HG03095 (cell line): ENCODE measurements around the gene ARHGEF16.

Experiments used
- ATAC-seq: cut with Tn5 transposase; IDR thresholded peaks from one replicate; pipeline ENCODE4 v1.9.1; 2021; ENCODE audit warnings: moderate library complexity; ENCODE audit not compliant: unreplicated experiment

ARHGEF16 gene

DNA sequence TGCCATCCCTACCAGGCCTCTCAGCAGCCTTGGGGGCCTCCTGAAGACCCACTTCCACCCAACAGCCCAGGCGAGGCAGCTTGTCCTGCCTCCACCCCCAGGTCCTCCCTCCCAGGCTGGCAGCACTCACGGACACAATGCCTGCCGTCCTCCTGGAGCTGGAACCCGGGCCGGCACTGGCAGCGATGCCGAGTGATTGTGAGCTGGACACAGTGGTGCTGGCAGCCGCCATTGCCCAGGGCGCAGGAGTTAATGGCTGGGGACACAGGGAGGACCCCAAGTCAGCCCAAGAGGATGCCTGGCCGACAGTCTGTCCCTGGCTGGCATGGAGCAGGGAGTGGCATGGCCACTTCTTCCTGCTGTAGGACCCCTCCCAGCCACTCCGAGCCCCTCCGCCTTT lies 60.8 kb downstream of the ARHGEF16 start:
- ATAC-seq = no peak

DNA sequence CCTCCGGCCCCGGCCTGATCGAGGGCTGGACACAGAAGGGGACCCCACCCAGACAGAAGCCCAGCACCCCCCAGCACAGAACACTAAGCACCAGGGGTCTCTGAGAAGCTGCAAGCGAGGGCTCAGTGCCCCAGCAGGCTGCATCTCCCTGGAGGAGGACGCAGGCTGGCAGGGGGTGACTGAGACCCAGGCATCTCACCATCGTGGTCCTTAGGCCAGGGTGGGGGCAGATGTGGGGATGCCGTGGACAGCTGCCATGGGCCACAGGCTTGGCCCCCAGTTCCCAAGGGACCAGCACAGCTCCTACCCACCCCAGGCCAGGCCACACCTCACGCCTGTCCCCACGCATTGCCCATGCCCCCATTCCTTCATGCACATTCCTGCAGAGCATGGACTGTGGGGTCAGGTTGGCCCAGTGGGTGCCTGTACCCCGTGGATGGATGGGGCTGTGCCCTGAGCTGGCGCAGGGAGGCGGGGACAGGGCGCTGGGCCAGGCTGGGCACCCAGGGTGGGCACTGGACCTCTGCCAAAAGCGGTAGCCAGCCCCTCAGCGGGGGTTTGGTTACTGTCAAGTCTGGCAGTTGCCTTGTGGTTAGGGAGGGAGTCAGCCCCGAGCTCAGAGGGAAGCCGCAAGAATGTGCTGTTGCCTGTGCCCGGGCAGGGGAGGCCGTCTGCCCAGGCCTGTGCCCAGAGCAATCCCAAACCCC lies 61.5 kb downstream of the ARHGEF16 start:
- no peak for ATAC-seq

DNA sequence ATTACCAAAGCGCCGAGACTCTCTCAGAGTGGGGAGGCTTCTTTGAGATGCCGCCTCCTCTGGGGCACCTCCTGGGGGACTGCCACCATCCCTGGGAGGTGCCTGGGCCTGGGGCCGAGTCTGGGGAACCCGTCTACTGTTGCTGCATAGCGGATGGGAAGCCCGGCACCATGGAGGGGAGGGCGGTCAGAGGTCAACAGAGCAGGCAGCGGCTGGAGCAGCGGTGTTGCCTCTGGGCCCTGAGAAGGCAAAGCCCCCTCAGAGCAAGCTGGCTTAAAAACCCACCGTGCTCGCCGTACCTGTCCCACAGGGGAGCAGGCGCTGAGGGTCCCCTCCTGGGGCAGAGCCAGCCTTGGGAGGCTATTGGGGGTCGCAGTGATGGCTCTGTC lies 62.0 kb downstream of the ARHGEF16 start:
- ATAC-seq = no peak

DNA sequence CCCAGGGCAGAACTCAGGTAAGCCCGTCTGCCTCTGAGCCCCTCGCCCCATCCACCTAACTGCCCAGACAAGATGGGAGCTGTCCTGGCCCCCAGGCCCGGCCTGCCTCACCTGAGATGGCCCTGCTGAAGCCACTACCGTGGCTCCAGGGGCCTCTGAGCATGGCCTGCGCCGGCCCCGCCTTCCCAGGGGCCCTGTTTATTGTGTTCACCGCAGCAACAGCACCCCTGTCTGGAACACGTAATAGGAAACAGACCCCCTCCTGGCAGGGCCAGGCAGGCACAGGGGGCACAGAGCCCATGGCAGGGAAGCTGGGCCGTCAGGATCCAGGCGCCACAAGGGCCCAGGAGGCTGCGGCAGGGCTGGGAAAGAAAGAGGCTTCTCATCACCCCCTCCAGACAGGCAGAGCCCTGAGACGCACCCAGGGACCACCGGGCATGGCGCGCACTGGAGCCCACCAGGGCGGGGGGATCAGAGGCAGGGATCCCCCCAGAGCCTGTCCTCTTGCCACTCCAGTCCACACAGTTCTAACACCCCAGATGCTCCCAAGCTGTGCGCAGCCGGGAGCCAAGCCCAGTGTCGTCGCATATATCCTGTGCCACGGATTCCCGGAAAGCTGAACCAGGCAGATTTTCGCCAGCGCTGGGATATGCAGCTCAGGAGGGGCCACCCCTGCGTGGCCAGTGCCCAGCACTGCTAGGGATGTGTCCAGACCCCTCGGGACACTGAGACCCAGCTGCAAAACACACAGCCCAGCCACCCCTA lies 62.6 kb downstream of the ARHGEF16 start:
- no peak for ATAC-seq

DNA sequence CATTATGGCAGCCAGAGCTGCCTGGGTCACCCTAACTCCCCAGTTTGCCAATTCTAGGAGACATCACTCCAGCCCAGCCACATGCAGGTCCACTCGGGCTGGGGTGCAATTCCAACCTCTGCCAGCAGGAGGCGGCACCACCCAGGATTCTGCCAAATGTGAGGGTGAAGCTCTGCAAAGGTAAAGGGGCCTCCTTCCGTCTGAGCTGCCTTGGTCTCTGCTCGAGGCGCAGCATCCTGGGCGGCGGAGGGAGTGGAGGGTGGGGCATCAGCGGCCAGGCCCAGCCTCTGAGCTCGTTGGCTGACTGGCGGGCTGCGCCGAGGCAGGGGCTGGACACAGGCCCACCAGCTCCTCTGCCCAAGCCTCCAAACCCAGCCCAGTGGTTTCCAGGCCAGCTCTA lies 63.8 kb downstream of the ARHGEF16 start:
- no peak for ATAC-seq

DNA sequence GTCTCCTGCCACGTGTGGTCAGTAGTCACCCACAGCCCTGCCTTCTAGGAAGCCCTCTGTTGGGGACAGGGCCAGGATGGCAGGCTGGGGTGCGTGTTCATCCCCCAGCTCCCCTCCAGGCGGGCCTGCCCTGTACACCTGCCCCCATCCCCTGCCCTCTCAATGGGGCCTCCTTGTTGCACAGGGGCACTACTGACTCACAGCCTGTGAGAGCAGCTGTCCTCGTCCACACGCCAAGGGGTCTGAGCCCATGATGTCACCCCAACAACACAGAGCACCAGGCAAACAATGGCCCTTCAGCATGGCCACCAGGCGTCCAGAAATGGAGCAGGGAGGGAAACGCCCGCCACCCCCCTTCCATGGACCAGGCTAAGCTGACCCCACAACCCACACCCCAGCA lies 64.3 kb downstream of the ARHGEF16 start:
- ATAC-seq = no peak

DNA sequence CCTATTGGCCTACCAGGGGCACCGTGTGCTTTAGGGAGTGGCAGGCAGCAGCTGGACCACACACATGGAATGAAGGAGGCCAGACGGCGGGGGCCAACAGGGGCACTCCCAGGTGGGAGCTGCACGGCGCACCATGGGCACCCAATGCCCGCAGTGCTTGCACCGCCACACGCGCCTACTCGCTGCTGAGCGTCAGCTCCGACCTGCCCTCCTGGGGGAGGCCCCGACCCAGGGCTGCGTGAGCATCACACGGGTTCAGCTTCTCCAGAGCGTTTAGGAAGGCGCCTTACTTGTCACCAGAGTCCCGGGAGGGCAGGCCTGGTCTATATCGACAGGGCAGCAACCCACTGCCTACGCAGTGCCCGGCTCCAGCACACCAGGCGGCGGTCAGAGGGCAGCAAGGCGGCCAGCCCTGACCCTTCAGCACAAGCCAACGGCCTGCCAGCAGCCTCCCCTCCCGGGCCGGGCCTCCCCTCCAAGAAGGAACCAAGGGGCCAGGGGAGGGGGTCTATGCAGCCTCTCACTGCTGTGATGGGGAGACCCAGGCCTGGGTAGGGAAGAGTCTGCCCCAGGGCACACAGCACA lies 64.9 kb downstream of the ARHGEF16 start:
- ATAC-seq = no peak

DNA sequence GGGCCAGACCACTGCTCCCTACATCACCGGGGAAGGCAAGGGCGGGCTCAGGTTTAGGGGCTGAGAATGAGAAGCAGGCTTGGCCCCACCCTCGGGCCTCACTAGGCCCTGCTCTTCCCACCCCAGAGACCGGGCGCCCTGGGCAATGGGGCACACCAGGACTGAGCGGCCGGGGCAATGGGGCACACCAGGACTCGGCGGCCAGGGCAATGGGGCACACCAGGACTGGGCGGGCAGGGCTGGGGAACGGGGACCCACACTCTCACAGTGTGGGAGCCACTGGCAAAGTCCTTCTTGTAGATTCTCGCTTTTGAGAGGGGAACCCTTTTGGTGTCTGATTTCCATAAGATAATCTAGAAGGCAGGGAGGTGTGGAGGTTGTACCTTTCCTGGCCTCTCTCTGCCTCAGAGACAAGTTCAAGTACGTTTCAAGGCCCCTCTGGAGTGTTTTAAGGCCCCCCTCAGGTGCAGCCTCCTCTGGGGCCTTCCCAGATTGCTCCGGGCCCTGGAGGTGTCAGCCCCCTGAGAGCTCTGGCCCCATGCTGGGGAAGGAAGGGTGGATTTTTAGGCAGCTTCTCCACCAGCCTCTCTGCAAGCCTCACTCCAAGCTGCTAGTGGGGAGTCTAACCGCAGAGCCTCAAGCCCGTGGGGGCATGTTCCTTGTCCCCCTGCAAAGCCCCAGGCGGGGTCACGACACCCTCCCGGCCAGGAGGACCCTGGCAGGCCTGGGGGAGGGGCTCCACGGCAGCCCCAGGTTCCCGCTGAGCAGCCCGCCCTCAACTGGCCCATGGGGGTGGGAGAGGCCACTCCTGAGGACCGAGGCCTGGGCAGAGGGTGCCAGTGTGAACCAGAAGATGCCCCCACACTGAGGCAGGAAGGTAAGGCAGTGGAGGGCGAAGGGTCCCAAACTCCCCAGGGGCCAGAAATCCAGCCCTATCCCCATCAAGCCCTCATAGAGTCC lies 66.2 kb downstream of the ARHGEF16 start:
- no peak for ATAC-seq

DNA sequence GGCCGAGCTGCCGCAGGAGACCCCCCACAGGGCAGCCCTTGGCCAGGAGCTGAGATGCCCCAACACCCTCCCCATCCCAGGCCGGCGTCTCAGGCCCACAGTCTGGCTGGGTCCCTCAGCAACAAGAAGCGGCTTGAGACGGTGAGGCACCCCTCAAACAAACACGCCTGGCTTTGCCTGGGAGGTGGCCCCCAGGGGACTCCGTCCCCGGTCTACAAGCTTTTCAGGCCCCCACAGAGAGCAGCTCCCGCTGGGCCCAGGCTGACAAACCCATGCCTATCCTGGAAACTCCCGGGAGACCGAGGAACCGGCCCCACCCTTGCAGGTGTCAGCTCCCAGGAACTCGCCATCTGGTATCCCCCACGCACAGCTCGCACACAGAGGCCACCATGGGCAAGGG lies 67.0 kb downstream of the ARHGEF16 start:
- no peak for ATAC-seq

DNA sequence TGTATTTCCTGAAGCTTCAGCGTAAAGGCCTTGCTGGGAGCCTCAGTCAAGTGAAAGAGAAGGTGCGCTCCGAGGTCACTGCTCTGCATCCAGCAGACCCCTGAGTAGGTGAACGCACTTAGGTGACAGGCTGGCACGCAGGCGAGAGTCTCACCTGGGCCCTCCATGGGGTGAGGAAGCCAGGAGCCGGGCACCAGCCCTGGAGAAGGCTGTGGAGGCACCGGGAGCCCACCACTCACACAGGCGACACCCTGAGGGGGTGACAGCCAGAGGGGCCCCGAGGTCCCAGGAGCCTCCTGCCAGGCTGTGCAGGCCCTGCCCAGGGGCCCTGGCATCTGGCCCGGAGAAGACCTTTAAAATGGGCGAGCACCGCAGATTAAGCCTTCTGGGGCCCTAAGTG lies 67.6 kb downstream of the ARHGEF16 start:
- ATAC-seq = no peak

DNA sequence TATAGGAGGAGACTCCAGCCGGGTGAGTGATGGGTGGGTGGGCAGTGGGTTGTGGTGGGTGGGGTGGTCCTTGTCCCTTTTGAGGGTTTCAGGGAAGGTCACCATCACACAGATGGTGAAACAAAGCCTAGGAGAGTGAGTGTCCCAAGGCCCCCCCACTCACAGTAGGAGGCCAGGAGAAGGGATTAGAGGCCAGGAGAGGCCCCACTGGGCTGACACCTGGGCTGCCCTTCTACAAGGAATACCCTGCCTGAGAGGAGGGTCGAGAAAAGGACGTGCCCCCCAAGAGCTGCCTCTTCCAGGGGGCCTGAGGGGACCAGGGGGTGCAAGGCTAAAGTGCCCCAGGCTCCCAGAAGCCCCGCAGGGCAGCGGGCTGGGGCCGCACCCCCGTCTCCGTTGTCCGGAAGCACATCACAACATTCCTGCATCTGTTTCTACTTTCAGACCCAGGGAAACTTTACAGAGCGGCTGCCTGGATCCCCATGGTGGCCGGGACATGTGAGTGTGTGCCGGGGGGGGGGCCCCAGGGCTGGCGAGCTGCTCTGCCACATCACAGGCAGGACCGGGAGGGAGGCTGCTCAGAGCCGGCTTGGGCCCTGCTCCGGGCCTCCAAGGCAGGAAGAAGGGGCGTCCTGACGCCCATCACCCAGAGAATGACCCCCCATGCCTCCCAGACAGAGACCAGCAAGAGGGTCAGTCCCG lies 68.2 kb downstream of the ARHGEF16 start:
- no peak for ATAC-seq

DNA sequence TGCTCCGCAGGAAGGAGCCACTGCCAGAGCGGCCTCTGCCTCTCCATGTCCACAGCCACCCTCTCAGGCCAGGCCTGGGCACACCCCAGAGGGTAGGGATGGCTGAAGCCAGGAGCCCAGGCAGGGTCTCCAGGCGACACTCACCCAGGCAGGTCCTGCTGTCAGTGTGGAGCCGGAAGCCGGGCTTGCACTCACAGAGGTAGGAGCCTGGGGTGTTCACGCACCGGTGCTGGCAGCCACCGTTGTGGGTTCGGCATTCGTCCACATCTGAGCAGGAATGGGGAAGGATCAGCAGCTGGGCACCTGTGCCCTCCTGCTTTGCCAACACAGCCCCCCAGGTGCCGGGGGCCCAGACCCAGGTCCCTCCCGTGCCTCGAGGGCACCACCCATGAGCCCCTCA lies 69.5 kb downstream of the ARHGEF16 start:
- ATAC-seq = no peak

DNA sequence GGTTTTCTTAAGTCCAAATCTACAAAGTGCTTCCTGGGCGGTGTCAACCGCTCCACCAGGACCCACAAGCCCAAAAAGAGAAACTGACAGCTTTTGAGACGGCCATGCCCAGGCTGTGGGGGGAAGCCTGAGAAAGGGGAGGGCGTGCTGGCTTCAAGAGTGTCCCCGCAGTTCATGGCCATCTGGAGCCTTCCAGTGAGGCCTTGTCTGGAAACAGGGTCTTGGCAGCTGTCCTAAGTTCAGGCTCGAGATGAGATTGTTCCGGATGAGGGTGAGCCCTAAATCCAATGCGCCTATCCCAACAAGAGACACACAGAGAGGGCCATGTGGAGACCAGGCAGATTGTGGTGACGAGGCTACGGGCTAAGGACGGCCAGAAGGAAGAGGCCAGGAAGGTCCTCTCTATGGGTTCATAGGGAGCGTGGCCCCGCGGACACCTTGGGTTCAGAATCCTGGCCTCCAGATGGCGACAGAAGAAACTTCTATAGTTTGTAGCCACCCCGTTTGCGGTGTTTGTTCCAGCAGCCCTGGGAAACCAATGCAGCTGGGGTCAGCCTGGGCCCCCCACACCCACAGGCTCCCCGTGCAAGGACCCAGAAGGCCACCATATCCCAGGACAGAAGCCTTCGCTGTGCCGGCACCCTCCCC lies 70.2 kb downstream of the ARHGEF16 start:
- ATAC-seq = no peak

DNA sequence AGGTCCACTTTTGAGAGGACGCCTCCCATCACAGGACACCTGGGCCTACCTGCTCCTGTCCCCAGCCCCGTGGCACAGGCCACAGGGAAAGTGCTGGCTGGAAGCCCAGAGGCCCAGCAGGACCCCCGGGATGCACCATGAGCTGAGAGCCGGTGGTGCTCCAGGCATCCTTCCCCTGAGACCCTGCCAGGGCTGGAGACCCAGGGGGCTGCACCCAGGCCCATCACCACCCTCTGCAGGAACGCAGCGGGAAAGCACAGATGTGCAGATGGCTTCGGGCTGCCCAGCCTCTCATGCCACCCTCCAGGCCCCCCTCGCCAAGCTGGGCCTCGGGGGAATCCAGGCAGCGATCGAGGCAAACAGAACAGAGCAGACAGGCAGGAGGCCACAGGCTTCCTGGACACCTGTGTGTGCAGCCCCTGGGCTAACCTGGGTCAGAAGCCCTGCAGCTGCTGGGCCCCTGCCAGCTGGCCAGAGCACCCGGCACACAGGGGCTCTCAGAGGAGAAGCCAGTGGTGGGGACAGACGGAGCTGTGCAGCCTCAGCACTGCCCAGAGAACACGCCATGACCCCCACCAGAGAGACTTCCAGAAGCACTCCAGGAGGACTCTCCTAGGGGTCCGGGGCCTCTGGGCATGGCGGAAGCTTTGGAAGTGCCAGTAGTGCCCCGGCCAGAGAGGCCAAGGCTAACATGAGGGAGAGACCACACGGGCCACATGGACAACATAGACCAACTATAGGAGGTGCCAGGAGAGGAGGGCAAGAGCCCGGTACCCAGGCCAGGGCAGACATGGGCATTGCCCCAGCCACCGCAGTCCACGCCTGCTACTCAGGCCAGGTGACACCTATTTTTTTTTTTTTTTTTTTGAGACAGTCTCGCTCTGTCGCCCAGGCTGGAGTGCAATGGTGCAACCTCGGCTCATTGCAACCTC lies 71.4 kb downstream of the ARHGEF16 start:
- ATAC-seq = no peak

DNA sequence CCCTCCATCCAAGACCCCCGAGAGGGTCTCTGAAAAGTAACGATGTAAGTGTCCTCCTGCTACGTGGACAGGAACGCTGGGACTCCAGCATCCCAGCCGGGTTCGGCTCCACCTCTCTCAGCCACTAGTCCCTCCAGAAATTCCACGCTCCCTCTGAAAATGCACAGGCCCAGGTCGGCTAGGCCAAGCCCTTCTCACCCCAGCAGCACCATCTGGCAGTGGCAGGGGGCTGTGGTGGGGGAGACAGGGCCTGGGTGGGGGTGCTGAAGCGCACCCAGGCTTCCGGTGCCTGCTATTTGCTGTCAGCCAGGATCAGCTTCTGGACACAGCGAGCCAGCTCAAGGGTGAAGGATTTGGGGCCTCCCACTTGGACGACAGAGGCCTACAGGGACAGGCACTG lies 73.3 kb downstream of the ARHGEF16 start:
- ATAC-seq = no peak

DNA sequence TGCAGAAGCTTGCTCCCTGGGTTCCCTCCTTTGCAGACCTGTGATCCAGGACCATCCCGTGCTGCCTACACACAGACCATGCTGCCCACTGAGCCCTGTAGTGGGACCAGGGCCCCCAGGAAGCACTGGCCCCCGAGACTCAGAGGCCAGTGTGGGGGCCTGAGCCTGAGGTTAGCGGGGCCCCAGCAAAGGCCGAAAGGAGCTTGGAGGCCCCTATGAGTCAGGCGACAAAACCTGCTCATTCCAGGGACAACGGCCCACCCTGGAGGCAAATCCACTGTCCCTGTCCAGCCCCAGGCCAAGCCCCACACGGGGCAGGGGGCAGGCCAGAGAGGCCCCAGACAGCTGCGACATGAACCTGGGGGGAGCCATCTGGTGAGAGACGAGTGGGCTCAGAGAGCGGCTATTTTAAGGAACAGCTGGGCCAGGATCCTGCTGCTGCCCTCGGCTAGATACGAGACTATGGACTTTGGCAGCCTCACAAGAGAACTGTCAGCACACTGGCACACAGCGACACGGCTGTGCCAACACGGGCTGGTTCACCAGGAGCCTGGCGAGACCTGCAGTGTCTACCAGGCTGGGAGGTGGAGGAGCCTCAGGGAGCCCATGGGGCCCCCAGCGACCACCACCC lies 74.7 kb downstream of the ARHGEF16 start:
- no peak for ATAC-seq

DNA sequence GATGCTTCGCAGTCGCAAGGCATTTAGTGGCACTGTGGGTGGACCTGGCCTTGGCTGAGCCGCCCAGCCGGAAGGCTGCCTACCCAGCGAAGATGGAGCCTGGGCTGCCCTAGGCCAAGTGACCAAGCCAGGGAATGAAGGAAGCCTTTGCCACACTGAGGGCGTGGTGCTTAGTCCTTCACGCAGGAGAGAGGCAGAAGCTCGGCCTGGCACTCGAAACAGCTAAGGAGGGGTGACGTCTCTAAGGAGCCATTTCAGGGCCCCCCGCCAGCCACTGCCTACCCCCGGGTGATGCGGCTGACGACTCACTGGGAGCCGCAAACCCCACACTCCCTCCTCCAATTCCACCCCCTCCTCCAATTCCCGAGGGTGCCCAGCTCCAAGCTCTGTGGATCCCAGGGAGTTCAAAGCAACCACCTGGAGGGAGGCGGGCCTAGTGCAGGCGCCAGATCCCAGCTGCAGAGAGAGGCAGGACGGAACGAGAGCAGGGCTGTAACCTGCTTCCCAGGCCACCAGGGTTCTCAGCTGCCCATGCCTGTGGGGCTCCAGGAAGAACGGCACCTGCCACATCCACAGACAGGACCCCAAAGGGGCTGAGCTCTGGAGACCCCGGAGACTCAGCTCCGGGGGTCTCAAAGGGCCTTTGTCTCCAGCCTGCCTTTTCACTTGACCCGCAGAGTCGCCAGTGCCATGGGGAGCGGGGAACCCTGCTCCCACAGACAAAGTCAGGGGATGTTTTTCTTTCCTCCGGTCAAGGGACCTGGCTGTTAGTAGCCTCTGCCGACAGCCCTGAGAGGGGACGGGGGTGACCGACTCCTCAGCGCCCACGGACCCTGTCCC lies 75.8 kb downstream of the ARHGEF16 start:
- ATAC-seq = no peak
